DMS114 treated with DMSO at 0.1 percent for 48 hours (cell line): Measurements from ENCODE around the gene KLHL33.

Experiments
- DNase-seq: peaks from one replicate; lab custom pipeline; 2025; ENCODE audit not compliant: unreplicated experiment; lab: John Stamatoyannopoulos, UW

KLHL33 gene

DNA sequence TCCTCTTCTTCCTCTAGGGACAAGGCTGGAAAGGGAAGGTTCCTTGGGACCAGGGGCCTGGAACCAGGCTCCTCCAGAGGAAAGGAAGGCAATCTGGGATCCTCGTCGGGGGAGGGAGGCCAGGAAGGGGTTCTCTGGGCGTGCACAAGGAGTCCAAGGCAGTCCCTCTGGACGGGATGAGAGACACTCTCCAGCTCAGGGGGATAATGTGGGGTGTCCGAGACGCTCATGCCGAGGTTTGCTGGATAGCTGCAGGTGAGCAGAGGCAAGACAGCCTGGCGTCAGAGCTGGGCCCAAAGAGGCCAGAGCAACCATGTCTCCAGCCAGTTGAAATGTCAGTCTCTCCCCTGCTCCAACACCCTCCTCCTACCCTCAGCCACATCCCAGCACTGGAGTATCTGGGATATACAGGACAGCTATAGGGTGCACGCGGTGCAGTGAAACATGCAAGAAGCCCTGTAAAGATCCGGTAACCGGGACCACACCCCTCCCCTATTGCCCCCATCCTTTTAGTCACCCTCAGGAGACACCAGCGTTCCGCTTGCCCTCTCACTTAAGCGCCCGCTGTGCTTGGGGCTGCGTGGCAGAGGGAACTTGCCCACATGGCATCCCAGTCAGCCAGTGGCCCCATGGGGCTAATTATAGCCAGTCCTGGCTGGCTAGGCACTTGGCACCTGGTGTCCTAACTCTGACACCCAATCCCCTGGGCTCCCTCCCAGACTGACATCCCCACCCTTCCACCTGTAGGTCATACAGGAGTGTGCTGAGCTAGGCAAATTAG, at the start of gene KLHL33:
KLHL33 (minus strand) TSS at position 585 of the 781 bp plus-strand sequence; CDS start at position 230, 355 bp downstream.
- DNase-seq: no peak

DNA sequence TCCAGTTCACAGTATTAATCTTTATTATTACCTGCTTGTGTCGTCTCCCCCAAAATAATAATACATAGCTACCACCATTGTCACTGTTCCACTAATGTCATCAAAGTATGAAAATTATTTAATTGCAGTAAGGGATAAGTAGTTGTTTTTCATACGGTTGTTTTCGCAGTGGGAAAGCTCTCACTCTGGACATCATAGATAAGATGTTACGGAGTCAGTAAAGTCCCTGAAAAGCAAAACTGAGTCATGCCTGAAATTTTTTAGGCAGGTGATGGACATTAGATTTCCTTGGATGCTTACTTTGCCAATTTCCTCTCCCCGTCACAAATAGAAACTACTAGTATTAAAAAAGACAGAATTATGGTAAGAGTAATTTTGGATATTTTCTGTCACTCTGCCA, 46.4 kb upstream of the KLHL33 start:
- no peak for DNase-seq

DNA sequence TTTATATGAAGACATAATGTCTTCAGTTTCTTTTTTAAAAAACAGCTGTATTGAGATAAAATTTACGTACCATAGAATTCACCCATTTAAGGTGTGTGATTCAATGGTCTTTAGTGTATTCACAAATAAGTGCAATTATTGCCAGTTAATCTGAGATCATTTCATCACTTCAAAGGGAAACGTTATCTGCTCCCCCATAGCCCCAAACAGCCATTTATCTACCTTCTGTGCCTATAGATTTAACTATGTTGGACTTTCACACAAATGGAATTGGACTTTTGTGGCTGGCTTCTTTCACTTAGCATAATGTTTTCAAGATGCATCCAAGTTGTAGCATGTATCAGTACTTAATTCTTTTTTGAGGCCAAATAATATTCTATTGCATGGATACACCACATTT, 42.9 kb upstream of the KLHL33 start:
- DNase-seq: no peak

GRCh38 chr14:20477211-20477876, 41.4 kb upstream of the KLHL33 start:
- DNase-seq: no peak

GRCh38 chr14:20476776-20477175, 40.8 kb upstream of the KLHL33 start:
- no peak for DNase-seq

- DNase-seq: no peak
Observed at GRCh38 chr14:20472536-20473169, 36.7 kb upstream of the KLHL33 start.

GRCh38 chr14:20470603-20470901, 34.6 kb upstream of the KLHL33 start:
- no peak for DNase-seq

GRCh38 chr14:20469890-20470602, 34.1 kb upstream of the KLHL33 start:
- DNase-seq: no peak

- peak; percentile 67 for DNase-seq
Observed at GRCh38 chr14:20469242-20469889, 33.4 kb upstream of the KLHL33 start, which contains the start of gene PNP. PNP (plus strand) TSS chr14:20469406; CDS start chr14:20469525, 119 bp downstream.

- DNase-seq: no peak
Observed at GRCh38 chr14:20468764-20469241, 32.8 kb upstream of the KLHL33 start.

- DNase-seq: peak; percentile 99
Observed at GRCh38 chr14:20461225-20462141, 25.5 kb upstream of the KLHL33 start, which contains the start of gene PIP4P1. PIP4P1 (minus strand) TSS chr14:20461434; CDS start chr14:20461325, 109 bp downstream.

DNA sequence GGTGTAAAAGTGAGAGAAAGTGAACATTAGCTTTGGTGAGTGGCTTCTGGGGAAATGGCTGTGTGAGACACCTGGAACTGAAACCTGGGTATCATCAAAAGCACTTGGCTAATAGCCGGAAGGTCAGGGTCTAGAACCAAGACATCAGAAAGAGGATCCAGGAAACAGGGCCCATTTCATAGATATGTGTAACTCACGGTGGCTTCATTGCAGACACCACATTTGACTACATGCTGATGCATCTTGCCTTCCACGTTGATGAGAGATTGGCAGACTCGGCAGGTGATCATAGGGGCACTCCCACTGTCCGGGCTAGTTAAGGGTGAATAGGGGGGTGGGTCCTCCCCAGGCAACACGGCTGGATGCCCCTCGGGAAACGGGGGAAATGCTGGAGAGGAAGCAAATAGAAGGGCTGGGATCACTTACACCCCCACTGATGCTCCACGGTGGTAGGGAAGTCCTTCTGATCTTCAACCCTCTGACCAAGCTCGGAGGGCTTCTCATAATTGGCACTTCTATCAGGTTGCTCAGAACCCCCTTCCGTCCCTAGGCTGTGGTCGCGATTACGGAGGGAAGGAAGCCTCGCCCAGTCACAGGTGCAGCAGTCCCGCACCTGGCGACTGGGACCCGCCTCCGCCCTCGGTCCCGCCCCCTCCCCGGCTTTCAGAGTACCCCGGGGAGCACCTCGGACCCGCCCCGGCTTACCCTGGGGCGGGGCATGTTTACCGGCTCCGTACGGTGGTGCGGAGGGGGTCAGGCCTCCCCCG, 24.7 kb upstream of the KLHL33 start:
- no peak for DNase-seq

DNA sequence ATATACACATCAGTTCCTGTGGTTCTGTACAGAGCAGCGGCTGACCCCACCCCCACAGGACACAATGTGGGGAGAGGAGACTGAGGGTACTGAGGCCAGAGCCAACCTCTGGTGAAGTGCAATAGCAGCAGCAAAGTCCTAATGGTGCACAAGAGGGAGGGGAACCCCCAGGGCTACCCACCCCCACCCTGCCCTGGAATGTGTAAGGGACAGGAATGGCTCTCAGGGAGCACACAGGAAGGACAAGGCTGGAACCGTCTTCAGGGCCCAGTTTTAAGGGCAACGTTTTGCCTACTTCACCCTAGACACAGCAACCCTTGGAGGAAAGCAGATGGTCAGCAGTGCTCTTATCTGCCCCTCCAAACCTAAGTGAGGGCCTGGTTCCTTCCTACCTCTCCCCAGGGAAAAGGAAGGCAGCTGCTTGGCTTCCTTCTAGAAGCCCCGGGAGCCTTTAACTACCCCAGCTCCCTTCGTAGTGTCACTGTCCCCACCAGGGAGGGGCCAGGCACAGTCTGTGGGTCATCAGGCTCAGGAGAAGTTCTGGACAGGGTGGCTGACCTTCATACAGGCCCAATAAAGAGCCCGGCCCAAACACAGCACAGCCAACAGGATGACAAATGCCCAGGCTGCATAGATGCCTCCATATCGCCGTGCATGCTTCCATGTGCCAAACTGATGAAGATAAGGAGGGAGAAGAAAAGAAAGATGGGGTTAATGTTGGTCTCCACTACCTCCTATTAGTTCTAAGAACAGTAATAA, 22.2 kb upstream of the KLHL33 start:
- no peak for DNase-seq

- no peak for DNase-seq
Observed at GRCh38 chr14:20456971-20457370, 21.0 kb upstream of the KLHL33 start.

DNA sequence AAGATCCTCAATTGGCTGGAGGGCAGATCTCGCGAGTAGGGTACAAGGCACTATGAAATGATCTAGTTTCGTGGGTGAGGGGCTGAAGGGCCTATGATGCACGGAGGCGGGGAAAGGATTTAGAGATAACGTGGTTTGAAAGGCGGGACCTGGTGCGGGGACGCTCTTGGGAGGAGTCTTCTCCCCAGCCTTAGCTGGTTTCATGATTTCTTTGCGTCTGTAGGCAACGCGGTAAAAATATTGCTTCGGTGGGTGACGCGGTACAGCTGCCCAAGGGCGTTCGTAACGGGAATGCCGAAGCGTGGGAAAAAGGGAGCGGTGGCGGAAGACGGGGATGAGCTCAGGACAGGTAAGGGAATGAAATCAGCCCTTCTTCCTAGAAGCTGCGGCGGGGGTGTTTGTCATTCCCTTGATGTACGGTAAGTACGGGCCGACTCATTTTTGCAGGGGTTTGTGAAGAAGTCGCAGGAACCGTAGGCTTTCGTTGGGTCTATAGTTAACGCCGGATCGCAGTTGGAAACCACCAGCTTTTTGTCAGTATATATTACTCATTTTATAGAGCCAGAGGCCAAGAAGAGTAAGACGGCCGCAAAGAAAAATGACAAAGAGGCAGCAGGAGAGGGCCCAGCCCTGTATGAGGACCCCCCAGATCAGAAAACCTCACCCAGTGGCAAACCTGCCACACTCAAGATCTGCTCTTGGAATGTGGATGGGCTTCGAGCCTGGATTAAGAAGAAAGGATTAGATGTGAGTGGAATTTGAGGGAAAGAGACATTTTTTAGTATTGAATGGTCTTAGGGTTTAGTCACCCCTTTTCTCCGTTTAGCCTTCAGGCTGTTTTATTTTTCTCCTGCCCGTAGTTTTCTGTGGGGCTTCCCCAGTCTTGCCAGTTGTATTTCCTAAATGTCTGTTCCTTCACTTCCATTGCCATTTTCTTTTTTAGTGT, 19.7 kb upstream of the KLHL33 start:
- peak; percentile 92 for DNase-seq

GRCh38 chr14:20454516-20455354, 18.8 kb upstream of the KLHL33 start, which contains the start of the genes APEX1 and OSGEP:
APEX1 (plus strand) TSS chr14:20455226; CDS start chr14:20455646, 420 bp downstream.
OSGEP (minus strand) TSS chr14:20454812; CDS start chr14:20454683, 129 bp downstream.
- DNase-seq: peak; percentile 96
